HG03039 (cell line): ENCODE results near the gene TOGARAM1.
"Not testable (repeated sequence)": the region's sequence is repeated elsewhere in the genome, so short reads cannot be mapped to it uniquely, and the experiment has no call there.

ENCODE experiments used
- ATAC-seq: cut with Tn5 transposase; IDR thresholded peaks from one replicate; pipeline ENCODE4 v1.9.1; 2021; ENCODE audit warnings: mild to moderate bottlenecking, moderate library complexity; ENCODE audit not compliant: unreplicated experiment

TOGARAM1 gene

GRCh38 chr14:45039390-45039789, 77.4 kb downstream of the TOGARAM1 start:
- no peak for ATAC-seq

- no peak for ATAC-seq
Measured at GRCh38 chr14:45041641-45042040, 79.7 kb downstream of the TOGARAM1 start.

GRCh38 chr14:45044638-45045037, 82.6 kb downstream of the TOGARAM1 start:
- no peak for ATAC-seq

GRCh38 chr14:45048385-45048784, 86.4 kb downstream of the TOGARAM1 start:
- ATAC-seq, result no peak

- no peak for ATAC-seq
Measured at GRCh38 chr14:45051180-45051579, 89.2 kb downstream of the TOGARAM1 start.

GRCh38 chr14:45051896-45052295, 89.9 kb downstream of the TOGARAM1 start:
- ATAC-seq, result no peak

GRCh38 chr14:45057349-45057748, 95.4 kb downstream of the TOGARAM1 start:
- no peak for ATAC-seq

- no peak for ATAC-seq
Measured at GRCh38 chr14:45057881-45058364, 95.9 kb downstream of the TOGARAM1 start.

GRCh38 chr14:45060551-45060950, 98.6 kb downstream of the TOGARAM1 start:
- ATAC-seq, result no peak

- no peak for ATAC-seq
Measured at GRCh38 chr14:45065540-45065939, 103.5 kb downstream of the TOGARAM1 start.

- no peak for ATAC-seq
Measured at GRCh38 chr14:45065956-45066355, 104.0 kb downstream of the TOGARAM1 start.

- no peak for ATAC-seq
Measured at GRCh38 chr14:45066667-45067066, 104.7 kb downstream of the TOGARAM1 start.

GRCh38 chr14:45068396-45068795, 106.4 kb downstream of the TOGARAM1 start:
- no peak for ATAC-seq

- no peak for ATAC-seq
Measured at GRCh38 chr14:45070215-45070614, 108.2 kb downstream of the TOGARAM1 start.

GRCh38 chr14:45072126-45072525, 110.1 kb downstream of the TOGARAM1 start:
- ATAC-seq, result no peak

- no peak for ATAC-seq
Measured at GRCh38 chr14:45073231-45073879, 111.4 kb downstream of the TOGARAM1 start.

- no peak for ATAC-seq
Measured at GRCh38 chr14:45078323-45078722, 116.3 kb downstream of the TOGARAM1 start.

GRCh38 chr14:45080416-45080968, 118.5 kb downstream of the TOGARAM1 start:
- ATAC-seq, result not testable (repeated sequence)

GRCh38 chr14:45081096-45081495, 119.1 kb downstream of the TOGARAM1 start:
- not testable (repeated sequence) for ATAC-seq

GRCh38 chr14:45082420-45082819, 120.4 kb downstream of the TOGARAM1 start:
- ATAC-seq, result no peak

GRCh38 chr14:45083617-45083975, 121.6 kb downstream of the TOGARAM1 start:
- peak; percentile 1 for ATAC-seq

- ATAC-seq, result peak; percentile 90
Measured at GRCh38 chr14:45083976-45084722, 122.2 kb downstream of the TOGARAM1 start, which contains the start of gene PRPF39. Gene PRPF39, plus strand, starts transcription at chr14:45084116. Its CDS starts 11,124 bp downstream, at chr14:45095240.
